Activated CD4-positive, alpha-beta T cell treated with anti-CD3 and anti-CD28 coated beads, Interleukin-2, amount 50 U/mL, for 48 hours (primary cell): ENCODE data around the gene SIK2.
"Not testable (repeated sequence)": the region's sequence is repeated elsewhere in the genome, so short reads cannot be mapped to it uniquely, and the experiment has no call there.

Source experiments
- DNase-seq, 2 experiments: peaks; one replicate each; pipeline ENCODE4 v3.0.0-alpha.2; 2020

SIK2 gene

DNA sequence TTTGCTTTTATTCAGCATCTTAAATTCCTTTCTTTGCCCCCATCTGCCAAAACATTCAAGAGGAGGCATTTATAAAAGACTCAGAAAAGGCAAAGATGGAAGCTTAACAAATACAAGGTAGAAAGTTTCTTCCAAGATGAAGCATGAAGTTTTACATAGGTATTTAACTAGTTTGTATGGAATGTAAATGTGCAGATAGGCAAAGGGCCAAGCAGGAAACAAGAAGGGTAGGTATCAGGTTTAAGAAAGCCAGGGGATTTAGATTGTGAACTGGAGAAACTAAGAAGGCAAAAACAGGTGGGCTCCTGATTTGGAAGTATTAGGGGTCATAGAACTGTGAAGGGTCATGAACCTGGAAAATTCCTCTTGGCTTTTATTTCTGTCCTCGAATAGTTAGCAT is 101.3 kb downstream of the SIK2 start:
- no peak for DNase-seq

DNA sequence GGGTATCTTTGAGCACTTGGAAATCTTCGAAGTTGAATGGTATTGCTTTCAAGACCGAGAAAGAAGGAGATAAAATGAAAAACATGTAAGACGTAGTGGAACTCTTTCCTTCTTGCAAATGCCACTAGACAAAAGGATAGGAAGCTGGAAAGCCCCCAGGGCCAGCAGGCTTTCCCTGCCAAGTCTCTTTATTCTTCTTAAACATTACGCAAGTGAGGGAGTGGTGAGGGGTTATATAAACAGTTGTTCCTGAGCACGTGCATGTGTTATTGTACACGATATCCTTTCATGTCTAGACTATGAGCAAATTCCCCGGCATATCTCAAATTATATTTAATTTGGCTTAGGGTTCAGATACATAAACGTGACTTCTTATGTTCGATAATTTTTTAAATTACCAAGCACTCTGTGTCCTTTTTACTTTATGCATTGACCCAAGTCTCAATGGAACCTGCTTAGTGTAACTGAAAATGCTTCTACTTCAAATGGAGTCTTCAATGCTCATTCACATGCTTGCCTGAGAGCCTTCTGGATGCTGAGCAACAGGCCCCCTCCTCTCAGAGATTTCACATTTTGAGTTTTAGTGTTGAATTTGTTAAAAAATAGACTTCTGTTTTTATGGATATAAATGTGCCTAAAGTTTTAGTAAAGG is 104.9 kb downstream of the SIK2 start:
- DNase-seq, result no peak

DNA sequence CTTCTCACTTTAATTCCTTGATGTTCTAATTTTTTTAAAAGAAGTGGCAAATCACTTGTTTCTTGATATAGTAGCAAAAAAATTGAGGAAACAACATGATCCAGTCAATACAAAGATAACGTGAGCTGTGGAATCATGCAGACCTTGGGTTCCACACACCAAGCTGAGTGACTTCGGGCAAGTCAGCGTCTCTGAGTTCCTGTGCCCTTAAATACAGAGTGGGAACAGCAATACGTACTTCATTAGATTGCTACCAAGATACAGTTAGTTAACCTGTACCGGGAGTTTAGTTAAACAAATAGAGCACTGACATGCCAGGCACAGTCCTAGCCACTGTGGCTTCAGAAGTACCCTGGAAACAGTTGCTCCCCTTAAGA is 105.4 kb downstream of the SIK2 start:
- no peak for DNase-seq

DNA sequence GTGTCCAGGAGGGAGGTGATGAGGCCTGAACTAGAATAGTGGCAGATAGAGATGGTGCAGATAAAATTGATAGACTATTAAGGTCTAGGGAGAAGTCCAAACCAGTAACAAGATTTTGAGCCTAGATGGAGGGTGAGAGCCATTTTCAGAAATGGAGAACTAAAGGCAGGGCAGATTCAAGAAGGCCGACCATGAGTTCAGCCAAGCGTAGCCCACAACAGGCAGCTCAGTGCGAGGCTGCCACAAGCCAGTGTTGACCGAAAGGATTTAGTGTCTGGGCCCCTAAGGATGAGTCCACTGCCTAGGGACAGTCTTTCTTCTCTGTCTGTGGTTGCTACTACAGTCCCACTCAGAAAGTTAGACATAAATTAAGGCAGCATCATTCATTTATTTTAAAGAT is 112.3 kb downstream of the SIK2 start:
- DNase-seq, result no peak

DNA sequence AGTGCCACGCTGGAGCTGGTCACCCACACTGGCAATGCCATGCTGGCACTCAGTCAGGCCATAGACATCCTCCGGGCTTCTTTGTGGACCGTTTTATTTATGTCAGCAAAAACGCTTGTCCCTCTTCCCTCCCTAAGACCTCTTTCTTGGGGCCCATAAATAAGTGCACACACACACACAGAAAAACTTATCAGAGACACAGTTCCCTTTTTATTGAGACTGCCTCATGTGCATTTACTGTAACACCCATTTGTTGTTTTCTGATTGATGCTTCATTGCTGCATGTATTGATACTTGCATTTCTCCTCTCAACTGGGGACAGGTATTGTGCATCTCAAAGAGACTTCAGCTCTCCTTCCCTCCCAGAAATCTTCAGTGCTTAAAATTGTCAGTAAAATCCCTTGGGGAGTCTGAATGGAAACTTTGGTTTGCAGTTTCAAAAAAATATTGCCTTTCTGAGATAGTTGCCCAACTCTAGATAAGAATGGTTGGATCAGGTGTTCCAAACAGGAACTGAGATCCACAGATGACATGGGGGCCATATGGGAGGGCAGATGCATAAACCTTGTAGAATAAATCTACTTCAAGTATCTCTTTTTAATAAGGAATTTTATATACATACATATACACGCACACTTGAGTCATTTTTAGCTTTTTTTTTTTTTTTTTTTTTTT is 113.0 kb downstream of the SIK2 start:
- no peak for DNase-seq

DNA sequence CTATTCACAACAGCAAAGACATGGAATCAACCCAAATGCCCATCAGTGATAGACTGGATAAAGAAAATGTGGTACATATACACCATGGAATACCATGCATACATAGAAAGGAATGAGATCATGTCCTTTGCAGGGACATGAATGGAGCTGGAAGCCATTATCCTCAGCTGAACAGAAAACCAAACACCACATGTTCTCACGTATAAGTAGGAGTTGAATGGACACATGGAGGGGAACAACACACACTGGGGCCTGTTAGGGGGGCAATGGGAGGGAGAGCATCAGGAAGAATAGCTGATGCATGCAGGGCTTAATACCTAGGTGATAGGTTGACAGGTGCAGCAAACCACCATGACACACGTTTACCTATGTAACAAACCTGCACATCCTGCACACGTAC is 115.4 kb downstream of the SIK2 start:
- not testable (repeated sequence) for DNase-seq

DNA sequence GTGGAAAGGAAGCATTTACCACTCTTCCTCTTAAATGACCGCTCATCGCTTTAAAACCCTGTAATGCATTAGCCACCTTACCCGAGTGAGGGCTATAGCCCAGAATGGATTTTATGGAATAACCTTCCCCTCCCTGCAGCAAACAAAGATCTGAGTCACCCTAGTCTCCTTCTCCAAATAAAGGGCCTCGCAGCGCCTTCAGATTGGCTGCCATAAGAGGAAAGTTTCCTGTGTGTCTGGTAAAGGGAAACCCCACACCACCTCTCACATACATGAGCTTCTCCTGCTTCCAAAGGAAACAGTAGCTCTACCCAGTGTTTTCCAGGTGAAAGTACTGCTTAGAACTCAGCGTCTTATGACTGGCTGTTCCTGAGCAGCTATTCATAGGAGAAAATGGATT is 116.2 kb downstream of the SIK2 start:
- no peak for DNase-seq

DNA sequence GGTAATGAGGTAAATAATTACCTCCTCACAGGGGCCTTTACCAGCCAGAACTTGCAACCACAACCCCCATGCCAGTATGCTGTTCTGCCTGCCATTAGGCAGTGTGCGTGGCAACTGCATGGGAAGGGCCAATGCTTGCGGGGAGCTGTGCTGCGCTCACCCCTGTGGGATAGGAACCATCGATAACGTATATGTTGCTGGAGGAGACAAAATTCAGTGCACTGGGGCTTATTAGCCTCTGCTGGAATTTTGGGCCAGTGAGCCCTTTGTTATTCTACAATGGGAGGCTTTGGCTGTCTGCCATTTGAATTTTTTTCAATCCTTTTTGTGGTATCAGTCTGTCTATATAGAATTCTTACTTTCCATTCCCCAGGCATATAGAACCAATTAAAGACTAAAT is 116.6 kb downstream of the SIK2 start:
- DNase-seq, result no peak

DNA sequence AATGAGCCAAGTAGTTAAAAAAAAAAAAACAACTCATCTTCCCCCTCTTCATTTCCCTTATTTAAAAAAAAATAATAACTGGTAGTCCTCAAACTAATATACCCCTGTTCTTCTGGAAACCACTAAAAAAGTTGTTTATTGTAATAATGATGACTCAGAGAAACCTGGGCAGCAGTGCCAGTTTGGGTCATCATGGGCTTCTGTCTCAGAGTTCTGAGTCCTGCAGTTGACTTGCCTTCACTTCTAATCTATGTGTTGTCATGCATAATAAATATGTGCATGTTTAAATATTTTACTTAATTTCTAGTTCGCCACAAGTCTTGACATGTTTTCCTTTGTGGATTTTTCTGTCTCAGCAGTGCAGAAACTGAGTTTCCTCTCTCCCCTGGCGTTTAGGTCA is 117.1 kb downstream of the SIK2 start:
- no peak for DNase-seq

DNA sequence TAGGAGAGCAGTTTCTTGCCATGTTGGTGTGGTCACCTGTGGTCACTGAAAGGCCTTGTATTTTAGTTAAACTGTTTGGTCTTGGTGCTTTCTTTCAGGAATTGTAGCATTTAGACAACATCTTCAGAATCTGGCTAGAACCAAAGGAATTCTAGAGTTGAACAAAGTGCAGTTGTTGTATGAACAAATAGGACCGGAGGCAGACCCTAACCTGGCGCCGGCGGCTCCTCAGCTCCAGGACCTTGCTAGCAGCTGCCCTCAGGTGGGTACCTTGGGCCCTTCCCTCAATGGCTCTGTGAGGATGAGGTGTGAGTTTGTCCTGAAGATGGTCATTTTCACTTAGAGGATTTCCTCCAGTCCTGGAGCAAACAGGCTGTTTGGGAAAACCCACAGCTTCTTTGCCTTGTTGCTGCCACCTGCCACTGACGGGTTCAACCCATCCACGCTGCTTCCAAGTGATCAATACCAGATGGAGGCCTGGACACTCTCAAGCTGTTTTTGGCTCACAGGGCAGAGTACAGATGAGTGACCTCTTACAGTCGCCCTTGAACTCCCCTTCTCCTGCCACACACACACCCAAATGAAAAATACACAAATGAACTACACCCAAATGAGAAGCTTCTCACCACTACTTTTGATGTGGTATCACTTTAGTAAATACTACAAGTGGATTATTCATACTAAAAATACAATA is 118.7 kb downstream of the SIK2 start:
- DNase-seq, result no peak

DNA sequence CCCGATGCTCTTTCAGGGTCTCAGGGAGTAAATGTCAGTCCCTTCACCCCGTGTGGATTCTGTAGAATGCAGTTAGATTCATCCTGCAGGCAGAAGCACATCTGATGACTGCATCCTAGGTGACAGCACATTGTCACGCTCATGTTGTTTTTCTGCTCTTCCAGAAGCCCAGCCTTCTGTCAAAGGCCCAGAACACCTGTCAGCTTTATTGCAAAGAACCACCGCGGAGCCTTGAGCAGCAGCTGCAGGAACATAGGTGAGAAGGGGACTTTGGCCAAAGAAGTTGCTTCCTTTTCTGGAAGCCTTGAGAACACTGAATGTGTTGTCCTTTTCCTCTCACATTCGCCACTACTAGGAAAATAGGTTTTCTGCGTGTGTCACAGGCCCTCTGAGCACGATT is 120.3 kb downstream of the SIK2 start:
- no peak for DNase-seq

DNA sequence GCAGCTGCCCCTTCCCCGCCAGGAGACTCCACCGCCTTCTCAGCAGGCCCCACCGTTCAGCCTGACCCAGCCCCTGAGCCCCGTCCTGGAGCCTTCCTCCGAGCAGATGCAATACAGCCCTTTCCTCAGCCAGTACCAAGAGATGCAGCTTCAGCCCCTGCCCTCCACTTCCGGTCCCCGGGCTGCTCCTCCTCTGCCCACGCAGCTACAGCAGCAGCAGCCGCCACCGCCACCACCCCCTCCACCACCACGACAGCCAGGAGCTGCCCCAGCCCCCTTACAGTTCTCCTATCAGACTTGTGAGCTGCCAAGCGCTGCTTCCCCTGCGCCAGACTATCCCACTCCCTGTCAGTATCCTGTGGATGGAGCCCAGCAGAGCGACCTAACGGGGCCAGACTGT is 121.3 kb downstream of the SIK2 start:
- no peak for DNase-seq

DNA sequence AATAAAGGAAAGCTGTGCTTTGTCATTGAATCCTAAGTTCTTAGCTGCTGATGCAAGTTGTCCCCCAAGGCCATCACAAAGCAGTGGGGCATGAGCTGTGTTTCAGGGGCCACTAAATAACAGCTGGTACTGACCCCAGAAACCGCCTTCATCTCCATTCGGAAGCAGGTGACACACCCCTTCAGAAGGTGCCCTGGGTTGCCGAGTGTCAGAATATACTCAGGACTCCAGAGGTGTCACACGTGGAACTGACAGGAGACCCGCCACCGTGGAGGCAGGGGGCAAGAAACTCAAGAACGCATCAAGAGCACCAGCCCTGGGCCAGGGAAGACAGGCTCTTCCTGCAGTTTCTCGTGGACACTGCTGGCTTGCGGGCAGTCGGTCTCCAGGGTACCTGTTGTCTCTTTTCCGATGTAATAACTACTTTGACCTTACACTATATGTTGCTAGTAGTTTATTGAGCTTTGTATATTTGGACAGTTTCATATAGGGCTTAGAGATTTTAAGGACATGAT is 122.4 kb downstream of the SIK2 start:
- no peak for DNase-seq

DNA sequence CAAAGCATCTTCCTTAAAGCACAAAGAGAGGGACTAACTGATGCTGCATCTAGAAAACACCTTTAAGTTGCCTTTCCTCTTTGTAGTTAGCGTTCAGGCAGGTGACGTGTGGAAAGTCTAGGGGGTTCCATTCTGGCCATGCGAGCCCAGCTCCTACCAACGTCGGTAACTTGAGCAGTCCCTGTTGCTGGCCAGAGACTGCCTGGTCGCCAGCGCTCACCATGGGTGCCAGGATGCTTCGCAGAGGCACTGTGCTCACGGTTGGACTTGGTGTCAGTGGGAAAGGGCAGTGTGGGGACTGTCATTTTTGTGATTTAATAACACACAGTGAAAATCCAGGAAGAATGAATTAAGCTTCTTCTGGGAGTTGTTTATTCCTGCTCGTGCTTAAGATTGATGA is 123.4 kb downstream of the SIK2 start:
- no peak for DNase-seq

DNA sequence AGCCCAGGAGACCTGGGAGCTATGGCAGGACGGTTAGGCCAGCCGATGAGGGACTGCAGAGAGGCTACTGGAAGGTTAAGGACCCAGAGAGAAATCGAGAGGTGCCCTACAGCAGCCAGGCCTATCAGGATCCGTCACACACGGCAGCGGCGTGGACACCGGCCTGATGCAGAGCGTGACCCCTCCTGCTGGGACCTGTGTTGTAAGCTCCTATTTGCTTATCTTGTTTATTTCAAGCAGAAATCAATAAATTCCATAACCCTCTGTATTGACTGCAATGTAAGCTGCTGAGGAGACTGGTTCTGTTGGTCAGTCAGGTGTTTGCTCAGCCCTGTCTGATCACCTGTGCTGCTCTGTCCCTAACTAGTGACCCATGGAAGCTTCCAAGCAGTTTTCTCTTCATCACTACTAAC is 124.1 kb downstream of the SIK2 start:
- no peak for DNase-seq

DNA sequence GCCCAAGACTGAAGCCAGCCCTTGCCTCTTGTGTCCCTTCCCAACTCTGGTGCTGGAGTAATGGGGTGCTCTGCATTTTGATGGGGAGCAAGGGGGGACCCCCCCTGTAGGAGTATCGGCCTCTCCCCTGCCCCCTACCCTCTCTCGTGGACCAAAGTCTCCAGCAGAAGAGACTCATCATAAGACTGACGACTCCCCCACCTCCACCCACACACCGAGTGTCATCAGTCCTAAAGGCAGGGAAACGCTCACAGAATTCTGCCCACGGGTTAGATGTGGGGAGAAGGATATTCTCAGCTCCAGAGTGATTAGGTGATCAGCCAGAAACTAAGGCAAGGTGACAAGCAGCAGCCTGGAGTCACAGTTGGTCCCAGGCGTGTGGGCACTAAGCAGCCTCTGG is 125.2 kb downstream of the SIK2 start:
- no peak for DNase-seq

DNA sequence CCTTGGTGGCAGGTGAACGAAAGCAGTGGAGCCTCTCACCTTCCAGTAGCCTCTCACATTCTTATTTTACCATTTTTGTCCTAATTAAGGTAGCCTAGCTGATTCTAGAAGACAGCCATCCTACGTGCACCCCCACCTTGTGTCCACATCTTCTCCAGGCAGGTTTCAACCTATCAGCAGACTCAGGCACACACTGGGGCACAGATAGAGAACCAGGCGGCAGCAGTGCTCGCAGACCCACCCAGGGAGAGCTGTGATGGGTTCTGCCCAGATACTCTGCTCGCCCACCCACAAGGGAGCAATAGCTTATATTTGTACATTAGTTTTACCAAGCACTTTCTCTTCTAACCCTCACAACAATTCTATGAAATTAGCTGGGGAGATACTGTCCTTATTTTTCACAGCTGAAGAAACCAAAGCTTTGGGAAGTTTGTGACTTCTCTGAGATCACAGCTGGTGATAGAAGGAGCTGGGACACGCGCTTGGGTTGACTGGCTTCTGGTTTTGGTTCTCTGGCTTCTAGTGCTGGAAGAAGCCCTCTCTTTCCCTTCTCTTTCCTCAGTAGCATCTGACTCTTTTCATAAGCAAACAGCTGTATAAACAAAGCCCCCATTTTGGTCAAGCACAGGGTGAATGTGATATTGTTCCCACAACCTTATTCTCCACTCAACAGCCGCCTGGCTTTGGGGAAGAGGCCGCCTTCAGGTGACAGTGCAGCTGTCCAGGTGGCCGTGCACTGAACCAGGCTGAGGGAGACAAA is 127.0 kb downstream of the SIK2 start:
- DNase-seq, result no peak

DNA sequence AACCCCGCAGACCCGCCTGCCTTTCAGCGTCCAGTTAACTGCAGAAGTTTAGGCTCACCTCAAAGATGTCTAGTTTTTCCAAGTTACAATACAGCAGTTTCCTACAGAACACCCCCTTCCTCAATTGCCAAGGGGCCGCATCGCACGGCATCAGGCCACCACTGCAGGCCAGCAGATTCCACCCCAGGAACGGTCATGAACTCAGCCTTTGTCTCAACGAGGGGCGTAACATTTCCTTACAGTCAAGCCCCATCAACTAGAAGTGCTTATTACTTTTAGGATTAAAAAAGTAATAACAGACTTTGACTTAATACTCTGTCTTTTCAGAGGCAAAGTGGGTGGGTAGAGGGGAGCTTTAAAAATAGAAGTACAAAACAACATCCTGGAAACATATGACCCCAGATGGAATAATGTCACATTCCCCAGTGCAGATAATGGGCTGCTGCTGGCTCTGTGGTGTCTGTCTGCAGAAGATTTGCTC is 127.6 kb downstream of the SIK2 start:
- DNase-seq, result no peak

DNA sequence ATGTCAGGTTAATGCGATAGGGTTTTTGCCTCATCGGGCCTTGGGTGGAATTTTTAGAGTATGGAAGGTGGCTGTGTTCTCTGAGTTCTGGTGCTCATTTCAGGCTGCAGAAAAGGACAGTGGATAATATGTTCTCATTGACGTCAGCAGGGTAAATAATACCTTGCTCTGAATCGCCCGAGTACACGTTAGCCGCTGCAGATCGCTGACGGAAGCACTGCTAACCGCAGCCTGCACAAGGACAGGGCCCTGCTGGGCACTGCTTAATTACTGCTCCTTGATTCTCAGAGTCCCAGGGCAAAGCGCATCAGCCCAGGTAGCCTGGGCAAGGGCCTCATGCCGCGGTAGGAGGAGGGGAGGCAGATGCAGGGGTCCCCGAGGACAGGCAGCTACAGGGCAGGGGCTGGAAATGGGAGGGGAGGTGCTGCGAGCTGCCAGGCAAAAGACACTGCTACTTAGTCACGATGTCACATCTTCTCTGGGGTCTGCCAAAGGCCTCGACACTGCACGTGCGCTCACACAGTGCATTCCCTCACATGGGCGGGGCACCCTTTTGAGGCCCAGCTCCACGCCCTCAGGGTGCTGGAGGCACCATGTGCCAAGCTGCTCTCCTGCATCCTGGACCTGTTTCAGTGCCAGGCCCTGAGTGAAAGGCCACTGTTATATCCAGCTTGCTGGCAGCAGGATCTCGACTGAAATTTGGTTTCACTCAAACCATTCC is 128.8 kb downstream of the SIK2 start:
- no peak for DNase-seq

DNA sequence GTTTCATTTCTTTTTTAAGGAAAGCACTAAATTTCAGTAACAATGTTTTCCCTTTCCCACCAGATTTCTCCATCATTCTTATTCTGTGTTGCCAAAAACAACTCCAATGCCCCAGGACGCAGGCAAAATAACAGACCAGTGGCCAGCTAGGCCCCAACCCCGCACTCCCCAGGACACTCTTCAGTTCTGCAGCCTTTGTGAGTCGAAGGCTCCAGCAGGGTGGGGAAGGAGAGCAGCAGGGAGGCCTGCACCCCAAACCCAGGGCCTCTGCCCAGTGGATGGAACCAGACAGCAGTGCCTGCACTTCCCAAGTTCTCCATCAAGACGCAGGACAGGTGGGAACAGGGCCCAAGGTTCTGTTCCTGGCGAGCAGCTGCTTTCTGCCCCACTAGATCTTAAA is 129.6 kb downstream of the SIK2 start:
- DNase-seq, result no peak

DNA sequence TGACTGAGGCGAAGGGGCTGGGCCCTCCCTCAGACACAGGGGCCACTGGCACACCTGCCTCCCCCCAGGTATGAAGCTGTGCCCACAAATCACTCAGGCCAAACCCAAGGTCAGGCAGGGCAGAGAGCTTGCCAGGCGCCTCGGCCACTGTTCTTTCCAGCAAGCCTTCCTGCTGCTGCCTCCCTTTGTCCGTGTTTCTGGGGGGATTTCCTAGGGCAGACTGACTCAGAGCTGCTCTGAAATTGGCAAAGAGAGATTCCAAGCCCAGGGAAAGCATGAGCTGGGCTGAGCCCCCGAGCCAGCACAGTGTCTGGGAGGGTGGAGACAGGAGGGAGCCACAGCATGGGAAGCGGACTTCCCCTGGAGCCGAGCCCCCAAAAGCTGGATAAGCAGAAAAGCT is 130.8 kb downstream of the SIK2 start:
- DNase-seq, result no peak

DNA sequence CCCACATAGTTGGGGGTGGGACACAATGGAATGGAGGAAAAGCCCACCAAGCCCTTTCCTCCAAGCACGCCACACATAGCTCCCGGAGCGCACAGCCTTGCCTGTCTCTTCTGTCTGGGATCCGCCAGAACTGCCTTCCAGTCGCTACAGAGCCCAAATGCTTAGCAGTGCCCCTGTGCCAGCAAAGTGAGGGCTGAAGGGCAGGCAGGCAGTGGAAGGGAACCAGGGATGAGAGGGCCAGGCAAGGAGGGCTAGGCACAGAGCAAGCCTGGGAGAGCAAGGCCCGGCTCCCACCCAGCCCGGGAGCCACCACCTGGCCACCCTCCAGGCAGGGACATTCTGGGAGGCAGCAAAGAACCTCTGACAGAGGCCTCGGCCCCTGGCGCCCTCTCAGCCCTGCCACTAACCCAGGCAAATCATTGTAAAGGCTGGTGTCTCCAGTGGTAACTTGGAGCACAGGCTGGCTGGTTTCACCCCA is 131.4 kb downstream of the SIK2 start:
- DNase-seq, result no peak
